HG03460 (cell line): ENCODE data around the gene MGMT.

ENCODE experiments used
- ATAC-seq: cut with Tn5 transposase; IDR thresholded peaks from one replicate; pipeline ENCODE4 v1.9.1; 2021; ENCODE audit not compliant: unreplicated experiment

MGMT gene

DNA sequence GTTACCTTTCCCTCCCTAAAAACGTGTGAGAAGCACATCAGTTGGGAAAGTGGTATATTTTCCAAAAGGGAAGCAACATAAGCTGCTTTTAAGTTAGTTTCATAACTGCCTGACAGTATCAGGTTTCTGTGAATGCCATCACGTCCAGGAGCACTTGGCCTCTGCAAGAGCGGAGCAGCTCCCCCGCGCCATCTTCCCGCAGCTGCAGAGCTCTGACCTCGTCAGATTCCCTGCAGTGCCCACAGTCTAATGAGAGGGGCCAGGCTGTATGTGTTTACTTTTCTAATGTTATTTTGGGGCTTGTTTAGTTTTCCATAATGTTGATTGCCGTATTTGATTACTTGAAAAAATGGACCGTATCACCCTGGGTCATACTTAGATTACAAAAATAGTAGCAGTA, 74.2 kb downstream of the MGMT start:
- ATAC-seq, result no peak

DNA sequence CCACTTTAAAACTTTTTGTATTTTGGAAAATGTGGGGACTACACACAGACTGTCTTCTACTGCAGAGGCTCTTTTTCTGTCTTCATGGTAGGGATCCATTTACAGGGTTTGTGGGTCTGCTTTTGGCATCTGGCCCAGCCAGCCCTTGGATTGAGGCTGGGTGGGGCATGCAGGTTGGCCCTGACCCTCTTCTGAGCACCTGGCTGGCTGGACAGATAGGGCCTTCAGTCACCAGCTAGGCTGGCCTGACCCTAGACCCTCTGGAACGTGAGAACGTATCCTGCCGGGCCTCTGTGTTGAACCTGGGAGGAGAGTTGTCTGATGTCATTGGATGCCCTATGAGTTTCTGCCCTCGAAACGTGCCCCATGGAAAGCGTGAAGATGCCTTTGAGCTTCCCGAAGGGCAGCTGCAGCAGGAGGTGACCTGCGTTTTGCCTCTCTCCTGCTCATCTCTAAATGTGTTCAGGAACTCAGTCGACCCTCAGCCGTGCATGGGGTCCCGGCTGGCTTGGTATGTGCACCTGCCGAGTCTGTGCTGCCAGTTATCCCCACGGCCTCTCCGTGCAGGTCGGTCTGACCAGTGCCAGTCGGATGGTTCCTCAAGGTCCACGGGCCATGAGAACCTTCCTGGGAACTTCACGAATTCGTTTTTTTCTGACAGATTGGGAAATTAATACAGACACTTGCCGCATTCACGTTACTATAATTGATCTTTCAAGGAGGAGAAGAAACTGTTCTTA, 74.9 kb downstream of the MGMT start:
- no peak for ATAC-seq

DNA sequence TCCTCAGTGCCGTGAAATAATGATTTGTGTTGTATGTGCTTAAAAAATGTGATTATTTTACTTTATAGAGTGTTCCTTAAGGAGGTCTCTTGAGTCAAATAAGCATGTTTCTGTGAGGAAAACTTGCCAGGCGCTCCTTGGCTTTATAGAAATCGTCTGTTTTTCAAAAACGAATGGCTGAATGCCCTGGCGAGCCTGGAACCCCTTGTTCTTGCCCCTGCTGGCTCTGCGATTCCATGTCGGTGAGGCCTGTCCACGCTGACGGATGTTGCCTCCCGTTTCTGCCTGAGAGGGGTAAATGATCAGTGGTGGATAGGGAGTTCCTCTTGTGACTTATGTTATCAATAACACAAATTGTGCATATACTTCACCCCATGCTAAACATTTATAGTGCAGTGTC, 75.5 kb downstream of the MGMT start:
- ATAC-seq, result no peak

DNA sequence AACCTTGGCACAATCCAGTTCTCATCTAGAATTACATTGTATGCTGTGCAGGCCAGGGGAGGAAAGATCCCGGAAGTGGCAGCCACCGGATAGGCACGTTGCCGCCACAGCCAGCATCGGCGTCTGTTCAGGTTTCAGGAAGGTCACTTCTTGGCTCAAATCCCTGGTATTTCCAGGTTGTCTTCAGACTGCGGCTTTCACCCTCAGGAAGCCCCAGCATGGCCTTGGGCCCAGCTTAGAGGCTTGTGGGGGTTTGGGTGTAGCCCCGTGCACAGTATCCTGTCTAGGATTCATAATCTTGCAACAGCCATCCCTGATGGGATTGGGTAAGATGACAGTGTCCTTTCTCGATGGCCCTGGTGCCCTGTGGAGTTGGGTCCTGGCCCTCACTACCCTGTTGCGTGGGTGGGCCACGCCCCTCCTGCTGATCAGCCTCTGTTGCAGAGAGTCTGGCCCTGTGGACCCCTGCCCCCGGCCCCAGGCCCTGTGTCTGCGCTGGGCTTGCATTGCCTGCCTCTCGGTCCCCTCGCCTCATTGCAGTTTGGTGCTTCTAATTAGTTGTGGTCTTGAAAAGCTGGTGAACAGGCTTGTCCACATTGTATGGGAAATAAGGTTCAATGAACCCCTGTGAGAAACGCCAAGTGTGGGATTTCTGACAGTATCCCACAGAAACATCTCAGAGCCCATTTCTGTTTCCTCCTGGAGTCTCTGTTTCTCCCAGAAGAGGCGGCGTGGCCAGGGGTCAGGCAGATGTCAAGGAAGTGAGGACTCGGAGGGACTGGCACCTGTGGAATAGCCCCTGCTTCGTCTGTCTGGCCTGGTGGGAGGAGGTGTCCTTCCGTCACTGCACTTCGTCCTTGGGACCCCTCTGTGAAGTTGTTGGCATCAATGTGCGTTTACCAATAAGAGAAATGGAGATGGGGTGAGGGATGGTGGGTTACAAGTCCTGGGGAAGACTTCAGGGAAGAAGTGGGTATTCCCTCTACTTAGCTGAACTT, 77.5 kb downstream of the MGMT start:
- ATAC-seq, result no peak

DNA sequence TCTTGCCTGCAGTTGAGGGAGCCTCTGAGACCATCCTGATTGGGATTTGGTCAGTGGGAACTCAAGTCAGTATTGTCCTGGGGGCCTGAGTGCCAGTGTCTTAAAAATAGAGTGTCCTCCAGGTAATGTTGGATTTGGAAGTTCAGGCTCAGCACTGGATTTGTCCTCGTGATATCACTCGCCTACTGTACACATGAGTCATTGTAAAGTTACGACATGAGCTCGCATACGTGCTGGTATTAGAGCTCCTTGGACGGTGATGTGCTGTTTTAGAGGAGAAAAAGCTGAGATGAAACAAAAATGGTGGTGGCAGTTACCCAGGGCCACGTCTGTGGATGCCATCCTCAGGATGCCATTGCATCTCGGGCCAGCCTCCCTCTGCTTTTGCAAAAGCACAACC, 78.2 kb downstream of the MGMT start:
- ATAC-seq, result no peak

DNA sequence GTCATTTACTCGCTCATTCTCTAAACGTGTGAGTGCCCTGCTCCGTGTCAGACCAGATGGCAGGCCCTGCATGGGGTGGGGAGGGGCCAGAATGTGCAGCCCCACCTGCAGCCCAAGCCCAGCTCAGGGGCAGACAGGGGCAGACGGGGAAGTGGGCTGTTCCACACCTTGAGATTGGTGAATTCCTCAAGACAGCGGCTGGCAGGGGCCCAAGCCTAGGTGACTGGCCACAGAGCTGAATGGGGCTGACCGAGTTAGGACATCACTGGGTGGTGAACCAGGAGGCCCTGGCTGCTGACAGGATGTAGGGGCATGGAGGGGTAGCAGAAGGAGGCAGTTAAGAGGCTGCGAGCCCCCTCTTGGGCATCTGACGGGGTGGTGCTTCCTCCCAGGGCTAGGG, 79.1 kb downstream of the MGMT start:
- no peak for ATAC-seq

DNA sequence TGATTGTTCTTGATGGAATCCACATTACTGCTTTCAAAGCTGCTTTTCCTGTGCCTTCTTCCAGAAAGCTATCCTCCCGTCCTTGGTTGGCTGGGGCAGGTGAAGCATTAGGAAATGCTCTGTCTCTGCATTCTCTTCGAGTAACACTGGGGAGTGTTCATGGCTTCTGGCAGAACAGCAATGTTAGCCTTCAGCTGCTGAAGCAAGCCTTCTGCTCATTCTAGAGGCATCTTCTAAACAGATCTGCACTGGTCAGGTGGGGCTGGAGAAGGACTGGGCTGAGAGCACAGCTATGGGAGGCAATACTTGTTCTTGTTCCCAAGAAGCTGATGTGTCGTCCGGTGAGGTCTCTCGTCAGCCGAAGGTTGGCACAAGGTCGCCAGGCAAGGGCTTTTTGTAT, 80.6 kb downstream of the MGMT start:
- no peak for ATAC-seq

DNA sequence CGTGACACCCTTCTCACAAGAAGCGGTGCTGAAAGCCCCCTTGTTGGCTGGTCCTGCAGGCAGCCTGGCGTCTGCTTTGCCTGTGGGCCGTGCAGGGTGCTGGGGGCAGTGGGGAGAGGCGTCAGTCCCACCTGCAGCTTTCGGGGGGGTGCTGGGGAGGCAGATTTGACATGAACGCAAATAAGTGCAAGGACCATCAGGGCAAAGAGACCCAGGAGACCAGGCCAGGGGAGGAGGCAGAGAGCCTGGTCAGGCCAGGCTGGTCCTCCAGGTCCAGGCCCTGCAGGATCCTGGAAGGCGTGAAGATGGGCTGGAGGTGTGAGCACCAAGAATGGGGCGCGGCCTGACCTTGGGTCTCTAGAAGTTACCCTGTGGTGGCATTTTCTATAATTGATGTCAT, 81.6 kb downstream of the MGMT start:
- ATAC-seq, result no peak

DNA sequence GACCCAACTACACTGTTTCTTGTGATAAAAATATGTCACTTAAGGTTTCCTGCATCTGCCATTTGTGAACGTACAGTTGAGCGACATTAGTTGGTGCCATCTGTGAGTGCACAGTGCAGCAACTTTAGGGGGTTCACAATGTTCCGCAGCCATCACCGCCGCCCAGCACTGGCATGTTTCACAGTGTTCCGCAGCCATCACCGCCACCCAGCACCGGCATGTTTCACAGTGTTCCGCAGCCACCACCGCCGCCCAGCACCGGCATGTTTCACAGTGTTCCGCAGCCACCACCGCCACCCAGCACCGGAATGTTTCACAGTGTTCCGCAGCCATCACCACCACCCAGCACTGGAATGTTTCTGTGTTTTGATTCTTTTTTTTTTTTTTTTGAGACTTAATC, 83.0 kb downstream of the MGMT start:
- no peak for ATAC-seq

DNA sequence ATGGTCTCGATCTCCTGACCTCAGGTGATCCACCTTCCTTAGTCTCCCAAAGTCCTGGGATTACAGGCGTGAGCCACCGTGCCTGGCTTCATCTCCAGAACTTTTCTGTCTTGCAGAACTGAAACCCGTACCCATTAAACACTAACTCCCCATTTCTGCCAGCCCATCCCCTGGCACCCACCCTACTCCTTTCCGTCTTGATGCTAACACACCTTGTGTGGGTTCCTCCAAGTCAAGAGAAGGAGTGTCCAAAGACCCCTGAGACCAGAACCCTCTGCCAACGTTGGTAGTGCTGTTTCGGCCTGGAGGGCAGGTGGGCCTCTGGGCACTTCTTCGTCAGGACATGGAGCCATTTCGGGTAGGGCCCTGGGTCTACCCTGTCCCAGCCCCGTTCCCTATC, 83.6 kb downstream of the MGMT start:
- ATAC-seq, result no peak

DNA sequence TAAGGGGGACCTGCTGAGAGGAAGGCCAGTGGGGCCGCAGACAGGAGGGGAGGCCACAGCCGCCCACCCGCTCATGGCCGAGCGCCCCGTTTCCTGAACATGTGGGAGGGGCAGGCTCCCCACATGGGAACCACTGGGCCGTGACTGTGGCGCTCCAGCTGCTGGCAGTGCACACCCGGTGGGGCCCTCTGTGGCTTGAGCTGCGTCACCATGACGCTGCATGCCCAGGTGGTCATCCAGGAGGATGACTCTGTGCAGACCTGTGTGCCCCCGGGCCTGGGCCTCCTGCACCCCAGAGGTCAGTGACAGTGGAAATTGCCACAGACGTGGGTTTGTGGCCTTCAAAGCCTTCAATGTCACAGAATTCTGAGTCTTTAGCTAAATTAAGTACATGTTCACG, 85.1 kb downstream of the MGMT start:
- peak; percentile 80 for ATAC-seq

DNA sequence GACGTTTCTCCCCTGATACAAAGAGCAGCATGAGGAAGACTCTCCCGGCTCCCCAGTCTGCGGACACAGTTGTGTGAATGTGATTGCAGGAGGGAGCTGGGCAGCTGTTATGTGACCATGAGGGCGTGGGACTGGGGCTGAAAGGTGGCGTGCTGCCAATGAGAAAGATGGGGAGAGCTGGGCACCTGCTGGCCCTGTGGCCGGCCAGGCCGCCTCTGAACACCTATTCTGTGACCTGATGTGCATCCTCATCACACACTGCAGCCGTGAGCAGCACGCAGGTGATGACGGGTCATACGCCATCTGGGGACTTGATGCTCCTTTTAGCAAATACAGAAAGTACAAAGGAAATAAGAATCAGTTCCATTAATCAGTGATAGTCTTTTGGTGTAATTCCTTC, 86.9 kb downstream of the MGMT start:
- no peak for ATAC-seq

DNA sequence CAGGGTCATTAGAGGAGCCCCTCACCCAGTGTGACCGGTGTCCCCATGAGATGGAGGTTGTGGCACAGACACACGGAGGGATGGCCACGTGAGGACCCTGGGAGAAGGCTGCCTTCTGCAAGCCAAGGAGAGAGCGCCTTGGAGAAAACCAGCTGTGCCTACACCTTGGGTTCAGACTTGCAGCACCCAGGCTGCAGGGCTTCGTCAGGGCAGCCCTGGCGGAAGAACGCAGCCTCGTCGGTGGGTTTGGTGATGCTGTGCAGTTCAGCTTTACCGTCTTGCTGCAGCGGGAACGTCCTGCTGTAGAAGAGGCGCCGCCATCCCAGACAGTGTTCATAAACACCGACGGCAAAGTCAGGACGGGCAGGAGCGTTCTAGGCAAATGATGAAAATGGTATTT, 89.3 kb downstream of the MGMT start:
- no peak for ATAC-seq

DNA sequence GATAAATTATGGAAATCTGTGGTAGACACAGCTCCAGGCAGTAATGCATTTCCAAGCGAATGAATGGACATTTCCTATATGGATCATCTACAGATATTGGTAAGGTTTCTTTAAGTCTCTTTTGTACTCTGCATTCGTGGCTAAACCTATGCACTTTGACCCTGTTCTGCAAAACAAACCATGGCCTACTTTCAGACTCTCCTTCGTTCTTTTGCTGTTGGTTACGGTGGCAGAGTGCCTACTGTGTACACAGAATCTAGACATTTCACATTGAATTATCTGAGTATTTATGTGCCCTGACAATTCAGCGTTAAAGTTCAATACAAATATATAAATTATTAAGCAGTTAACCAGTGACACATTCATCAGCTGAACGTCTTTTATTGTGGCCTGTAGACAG, 93.3 kb downstream of the MGMT start:
- no peak for ATAC-seq

DNA sequence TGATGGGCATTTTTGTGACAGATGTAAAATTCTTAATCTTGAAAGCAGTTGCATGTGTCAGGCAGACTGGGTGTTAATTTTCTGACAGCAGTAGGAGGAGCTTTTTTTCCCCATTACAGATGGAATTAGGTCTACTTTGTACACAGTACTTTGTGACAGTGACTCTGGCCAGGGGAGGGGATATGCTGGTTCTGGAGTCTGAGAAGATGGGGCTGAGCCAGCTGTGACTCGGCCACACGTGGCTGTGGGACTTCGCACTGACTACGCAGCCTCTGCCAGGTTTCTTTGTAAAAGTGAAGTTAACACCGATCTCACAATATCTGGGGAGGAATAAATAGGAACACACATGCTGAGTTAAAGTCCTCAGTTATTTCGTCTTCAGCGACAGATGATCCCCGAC, 95.4 kb downstream of the MGMT start:
- ATAC-seq, result no peak

DNA sequence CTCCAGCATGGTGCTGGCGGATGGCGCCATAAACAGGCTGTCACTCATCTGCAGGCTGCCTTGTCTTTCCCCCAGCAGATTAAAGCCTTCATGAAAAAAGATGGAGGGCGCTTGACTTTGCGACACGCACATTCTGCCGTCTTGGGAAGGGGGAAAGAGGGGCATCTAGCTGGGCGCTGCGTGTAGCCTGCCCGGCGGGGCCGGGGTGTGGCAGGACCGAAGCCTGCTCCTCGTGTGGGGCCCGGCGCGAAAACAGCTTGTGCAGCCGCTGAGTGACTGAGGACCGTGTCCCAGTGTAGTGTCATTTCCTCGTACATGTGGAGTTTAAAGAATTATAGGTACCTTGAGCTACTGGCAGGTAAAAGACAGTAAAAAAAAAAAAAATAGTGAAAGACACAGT, 97.9 kb downstream of the MGMT start:
- no peak for ATAC-seq

DNA sequence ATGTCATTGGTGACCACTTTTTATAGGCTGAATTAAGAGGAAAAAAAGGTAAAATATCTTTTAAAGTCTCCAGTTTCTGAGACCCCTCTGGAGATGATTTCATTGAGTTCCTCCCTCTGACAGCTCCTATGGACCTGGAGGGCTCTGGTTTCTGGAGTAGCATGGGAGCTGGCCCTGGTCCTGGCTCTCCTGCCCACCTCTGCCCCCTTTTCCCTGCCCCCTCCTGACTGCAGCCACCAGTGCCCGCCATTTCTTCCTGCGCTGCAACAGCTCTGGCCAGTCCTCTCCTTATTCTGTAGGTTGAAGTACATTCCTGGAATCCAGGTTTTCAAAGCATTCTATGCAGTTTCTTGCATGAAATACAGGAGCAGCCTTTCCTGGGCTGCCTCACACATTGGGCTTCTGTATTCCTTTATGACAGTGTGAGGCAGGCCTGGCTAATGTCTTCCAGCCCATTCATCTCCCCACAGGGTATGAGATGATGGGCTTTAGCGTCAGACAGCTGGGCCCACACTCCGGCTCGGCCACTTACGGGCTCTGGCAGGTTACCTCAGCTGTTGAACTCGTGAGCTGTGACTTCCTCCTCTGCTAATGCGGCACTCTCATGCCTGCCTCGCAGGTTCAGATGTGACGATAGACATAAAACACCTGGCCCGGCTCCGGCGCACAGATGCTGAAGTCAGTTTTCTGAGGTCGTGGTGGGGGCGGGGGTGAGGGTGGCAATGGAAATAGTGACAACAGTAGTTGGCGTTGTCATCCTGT, 101.7 kb downstream of the MGMT start:
- ATAC-seq, result no peak

DNA sequence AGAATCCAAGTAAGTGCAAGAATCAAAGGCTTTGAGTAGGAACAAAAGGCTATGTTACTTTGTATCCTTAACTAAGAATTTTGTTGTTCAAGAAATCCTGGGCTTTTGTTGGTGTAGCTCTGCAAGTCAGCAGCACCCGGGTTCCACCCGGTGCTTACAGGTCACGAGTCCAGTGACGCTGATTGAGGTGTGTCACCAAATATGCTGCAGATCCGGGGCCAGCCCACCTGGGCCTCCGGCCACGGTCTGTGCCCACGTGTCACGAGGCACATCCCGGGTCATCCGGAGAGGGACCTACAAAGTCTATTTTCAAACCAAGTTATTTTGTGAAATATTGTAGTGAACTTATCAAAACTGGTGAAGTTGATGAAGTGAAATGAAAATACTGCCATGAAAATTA, 103.1 kb downstream of the MGMT start:
- ATAC-seq, result no peak

DNA sequence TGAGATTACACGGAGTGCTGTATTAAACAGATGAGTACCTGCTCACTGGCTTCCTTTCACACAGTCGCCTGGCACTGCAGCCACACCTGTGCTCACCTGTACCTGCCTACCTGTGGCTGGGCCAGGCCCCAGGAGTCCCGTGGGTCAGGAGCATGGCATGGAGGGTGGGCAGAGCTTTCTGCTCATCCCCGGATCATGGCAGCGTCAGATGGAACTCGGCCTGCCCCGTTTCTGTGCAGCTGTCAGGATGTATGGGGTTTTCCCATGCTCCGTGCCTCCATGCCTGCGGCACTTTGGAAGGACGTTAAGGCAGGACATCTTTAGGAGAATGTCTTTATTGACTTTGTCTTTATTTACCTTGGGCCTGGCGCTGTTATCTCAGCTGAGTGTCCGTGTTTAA, 112.2 kb downstream of the MGMT start:
- no peak for ATAC-seq

DNA sequence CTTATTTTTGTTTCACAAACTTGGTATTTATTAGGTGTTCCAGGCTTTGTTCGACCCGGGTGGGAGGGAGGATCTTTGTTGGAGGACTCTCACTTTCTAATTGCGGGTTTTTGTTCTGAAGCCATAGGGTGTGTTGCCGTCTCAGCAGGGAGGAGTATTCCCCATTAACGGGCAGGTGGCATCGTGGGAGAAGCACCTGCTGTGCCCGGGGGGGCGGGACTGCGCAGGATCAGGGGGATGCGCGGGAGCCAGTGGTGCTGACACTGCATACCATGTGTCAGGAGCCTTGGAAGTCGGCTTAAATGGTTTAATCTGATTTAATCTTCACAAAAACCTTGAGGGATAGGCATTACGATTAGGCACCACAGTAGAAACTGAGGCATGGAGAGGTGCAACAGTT, 113.0 kb downstream of the MGMT start:
- no peak for ATAC-seq

DNA sequence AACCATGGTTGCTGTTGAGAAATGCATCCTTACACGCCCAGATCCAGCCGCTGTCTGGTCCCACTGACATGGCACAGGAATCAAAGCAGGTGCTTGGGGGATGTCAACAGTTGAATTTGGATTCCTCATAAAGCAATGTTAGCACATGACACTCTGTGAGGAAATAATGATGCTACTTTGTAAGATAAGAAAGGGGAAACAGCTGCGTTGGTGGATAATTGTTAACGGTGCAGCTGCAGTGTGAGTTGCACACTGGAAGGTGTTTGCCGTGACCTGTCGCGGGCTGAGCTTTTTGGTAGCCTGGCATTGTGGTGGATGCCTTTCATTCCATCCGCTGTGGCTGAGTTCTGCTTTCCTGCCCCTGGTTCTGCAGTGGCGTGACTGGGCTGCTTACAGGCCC, 113.9 kb downstream of the MGMT start:
- ATAC-seq, result no peak
